IPS-18a (cell line): ENCODE results near the gene ABCC9.

Experiments
- H3K27ac ChIP-seq: one replicate; pipeline ENCODE4 v1.5.1; 2013; ENCODE audit warnings: low read length
- H3K27me3 ChIP-seq: one replicate; pipeline ENCODE4 v1.6.1; 2013; ENCODE audit warnings: mild to moderate bottlenecking, low read length; ENCODE audit not compliant: control insufficient read depth, insufficient read depth
- H3K36me3 ChIP-seq: one replicate; pipeline ENCODE4 v1.6.1; 2013; ENCODE audit warnings: low read depth, low read length; ENCODE audit not compliant: control insufficient read depth
- H3K4me1 ChIP-seq: one replicate; pipeline ENCODE4 v1.6.1; 2013; ENCODE audit warnings: low read depth, low read length; ENCODE audit not compliant: control insufficient read depth
- H3K4me3 ChIP-seq: one replicate; pipeline ENCODE4 v1.5.1; 2013; ENCODE audit warnings: low read length
- H3K9ac ChIP-seq: one replicate; pipeline ENCODE4 v1.6.1; 2013; ENCODE audit warnings: mild to moderate bottlenecking, low read length, moderate library complexity
- H3K9me3 ChIP-seq: one replicate; pipeline ENCODE4 v1.6.1; 2013; ENCODE audit warnings: low read depth, low read length; ENCODE audit not compliant: control insufficient read depth

The ABCC9 gene

GRCh38 chr12:21865846-21866245 lies 75.4 kb downstream of the ABCC9 start:
- no peaks in the 10 kb centered on the region for H3K9me3 ChIP-seq
- no peak overlapping the region for H3K4me3 ChIP-seq
- H3K27ac ChIP-seq: no peak overlapping the region
- no peaks in the 10 kb centered on the region for H3K36me3 ChIP-seq
- H3K9ac ChIP-seq: no peak overlapping the region
- no peaks in the 10 kb centered on the region for H3K4me1 ChIP-seq
- no peaks in the 10 kb centered on the region for H3K27me3 ChIP-seq

- no peaks in the 10 kb centered on the region for H3K27me3 ChIP-seq
- H3K36me3 ChIP-seq: no peaks in the 10 kb centered on the region
- no peak overlapping the region for H3K4me3 ChIP-seq
- H3K4me1 ChIP-seq: no peaks in the 10 kb centered on the region
- H3K9ac ChIP-seq: no peak overlapping the region
- H3K27ac ChIP-seq: no peak overlapping the region
- no peaks in the 10 kb centered on the region for H3K9me3 ChIP-seq
These were observed 80.7 kb downstream of the ABCC9 start for GRCh38 chr12:21860534-21860933.

GRCh38 chr12:21860128-21860527 lies 81.1 kb downstream of the ABCC9 start:
- H3K27ac ChIP-seq: no peak overlapping the region
- H3K4me1 ChIP-seq: no peaks in the 10 kb centered on the region
- no peaks in the 10 kb centered on the region for H3K36me3 ChIP-seq
- no peaks in the 10 kb centered on the region for H3K27me3 ChIP-seq
- no peak overlapping the region for H3K4me3 ChIP-seq
- H3K9me3 ChIP-seq: no peaks in the 10 kb centered on the region
- H3K9ac ChIP-seq: no peak overlapping the region

- H3K9me3 ChIP-seq: no peaks in the 10 kb centered on the region
- H3K36me3 ChIP-seq: no peaks in the 10 kb centered on the region
- no peak overlapping the region for H3K4me3 ChIP-seq
- no peaks in the 10 kb centered on the region for H3K27me3 ChIP-seq
- no peaks in the 10 kb centered on the region for H3K4me1 ChIP-seq
- H3K27ac ChIP-seq: no peak overlapping the region
- H3K9ac ChIP-seq: no peak overlapping the region
These were observed 89.0 kb downstream of the ABCC9 start for GRCh38 chr12:21852251-21852650.

GRCh38 chr12:21851151-21851550 lies 90.1 kb downstream of the ABCC9 start:
- H3K4me1 ChIP-seq: no peaks in the 10 kb centered on the region
- H3K9me3 ChIP-seq: no peaks in the 10 kb centered on the region
- no peak overlapping the region for H3K4me3 ChIP-seq
- no peak overlapping the region for H3K27ac ChIP-seq
- no peak overlapping the region for H3K9ac ChIP-seq
- no peaks in the 10 kb centered on the region for H3K27me3 ChIP-seq
- no peaks in the 10 kb centered on the region for H3K36me3 ChIP-seq

- H3K4me3 ChIP-seq: no peak overlapping the region
- H3K27ac ChIP-seq: no peak overlapping the region
- H3K4me1 ChIP-seq: no peaks in the 10 kb centered on the region
- no peaks in the 10 kb centered on the region for H3K27me3 ChIP-seq
- H3K9me3 ChIP-seq: no peaks in the 10 kb centered on the region
- H3K9ac ChIP-seq: no peak overlapping the region
- H3K36me3 ChIP-seq: no peaks in the 10 kb centered on the region
These were observed 90.8 kb downstream of the ABCC9 start for GRCh38 chr12:21850419-21850818.

GRCh38 chr12:21849878-21850277 lies 91.3 kb downstream of the ABCC9 start:
- Histone ChIP-seq H3K27ac (no peak overlapping the region), H3K27me3 (no peaks in the 10 kb centered on the region), H3K9me3 (no peaks in the 10 kb centered on the region), H3K4me1 (no peaks in the 10 kb centered on the region), H3K4me3 (no peak overlapping the region), H3K36me3 (no peaks in the 10 kb centered on the region), H3K9ac (no peak overlapping the region)

- Histone ChIP-seq H3K27me3 (no peaks in the 10 kb centered on the region), H3K4me3 (no peak overlapping the region), H3K9ac (no peak overlapping the region), H3K4me1 (no peaks in the 10 kb centered on the region), H3K27ac (no peak overlapping the region), H3K9me3 (no peaks in the 10 kb centered on the region), H3K36me3 (no peaks in the 10 kb centered on the region)
These were observed 93.0 kb downstream of the ABCC9 start for GRCh38 chr12:21848192-21848591.

- Histone ChIP-seq H3K27ac (no peak overlapping the region), H3K36me3 (no peaks in the 10 kb centered on the region), H3K9ac (no peak overlapping the region), H3K4me3 (no peak overlapping the region), H3K4me1 (no peaks in the 10 kb centered on the region), H3K27me3 (no peaks in the 10 kb centered on the region), H3K9me3 (no peaks in the 10 kb centered on the region)
These were observed 97.4 kb downstream of the ABCC9 start for GRCh38 chr12:21843795-21844194.

GRCh38 chr12:21839776-21840175 lies 101.5 kb downstream of the ABCC9 start:
- Histone ChIP-seq H3K4me3 (no peak overlapping the region), H3K36me3 (no peaks in the 10 kb centered on the region), H3K27me3 (no peaks in the 10 kb centered on the region), H3K9me3 (no peaks in the 10 kb centered on the region), H3K4me1 (no peaks in the 10 kb centered on the region), H3K9ac (no peak overlapping the region), H3K27ac (no peak overlapping the region)

- Histone ChIP-seq H3K27me3 (no peaks in the 10 kb centered on the region), H3K27ac (no peak overlapping the region), H3K9ac (no peak overlapping the region), H3K36me3 (no peaks in the 10 kb centered on the region), H3K4me1 (no peaks in the 10 kb centered on the region), H3K9me3 (no peaks in the 10 kb centered on the region), H3K4me3 (no peak overlapping the region)
These were observed 103.4 kb downstream of the ABCC9 start for GRCh38 chr12:21837847-21838246.

GRCh38 chr12:21831791-21832344 lies 109.4 kb downstream of the ABCC9 start:
- Histone ChIP-seq H3K9ac (no peak overlapping the region), H3K9me3 (no peaks in the 10 kb centered on the region), H3K36me3 (no peaks in the 10 kb centered on the region), H3K4me3 (no peak overlapping the region), H3K27me3 (no peaks in the 10 kb centered on the region), H3K4me1 (no peaks in the 10 kb centered on the region), H3K27ac (no peak overlapping the region)
